Measurements from ENCODE around the gene ARHGAP26.

Gene ARHGAP26

DNA sequence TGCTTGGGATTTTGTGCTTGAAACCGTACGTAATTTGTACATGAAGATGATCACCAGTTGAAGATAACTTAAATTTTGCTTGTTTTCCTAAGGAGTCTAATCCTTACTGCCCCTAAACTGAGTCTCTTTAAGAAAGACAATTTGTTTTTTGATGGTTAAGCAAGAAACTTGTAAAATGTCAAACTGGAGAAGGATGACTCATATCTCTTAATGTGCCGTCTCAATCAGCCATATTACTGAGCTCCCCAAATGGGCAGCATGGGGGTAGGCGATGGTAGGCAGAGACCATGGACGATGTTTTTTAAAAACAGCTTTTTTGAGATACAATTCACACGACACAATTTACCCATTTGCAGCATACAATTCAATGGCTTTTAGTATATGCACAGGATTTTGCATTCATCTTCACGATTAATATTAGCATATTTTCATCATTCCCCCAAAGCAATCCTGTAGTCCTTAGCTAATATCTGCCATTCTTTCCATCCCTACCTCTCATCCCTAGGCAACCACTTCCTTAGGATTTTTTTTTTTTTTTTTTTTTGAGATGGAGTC is 14.3 kb downstream of the ARHGAP26 start:
- DNase-seq = no peak

DNA sequence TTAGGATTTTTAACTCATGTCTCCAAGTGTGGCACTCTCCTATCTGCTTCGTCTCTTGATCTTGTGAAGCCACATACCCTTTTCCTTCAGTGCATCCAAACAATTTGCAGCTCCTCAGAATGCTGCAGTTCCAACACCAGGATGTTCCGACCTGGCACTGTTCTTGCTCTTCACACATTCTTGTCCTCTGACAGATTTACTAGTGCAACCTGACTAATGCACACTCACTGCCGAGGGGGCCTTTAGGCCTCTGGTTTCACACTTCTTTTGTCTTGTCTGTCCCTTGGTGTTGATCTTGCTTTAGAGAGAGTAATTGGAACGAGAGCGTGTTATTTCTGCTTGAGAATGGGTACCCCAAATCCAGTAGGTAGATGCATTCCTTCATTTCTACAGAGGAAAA is 15.0 kb downstream of the ARHGAP26 start:
- DNase-seq = no peak

DNA sequence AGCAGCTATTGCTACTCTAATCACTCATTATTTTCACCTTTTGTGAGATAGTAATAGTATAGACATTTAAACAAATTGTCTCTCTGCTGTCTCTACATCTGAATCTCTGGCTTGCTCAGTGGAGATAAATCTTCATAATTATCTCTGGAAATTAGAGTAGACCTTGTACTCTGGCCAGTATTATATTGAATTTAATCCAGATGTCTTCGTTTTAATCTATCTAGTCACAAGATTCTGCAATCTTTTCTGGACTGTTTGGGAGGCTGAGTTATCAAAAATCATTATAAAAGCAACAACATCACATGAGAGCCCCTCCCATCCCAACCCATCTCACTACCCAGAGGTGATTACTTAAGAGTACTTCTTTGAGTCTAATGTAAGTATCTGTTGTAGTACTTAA is 19.0 kb downstream of the ARHGAP26 start:
- DNase-seq = no peak

DNA sequence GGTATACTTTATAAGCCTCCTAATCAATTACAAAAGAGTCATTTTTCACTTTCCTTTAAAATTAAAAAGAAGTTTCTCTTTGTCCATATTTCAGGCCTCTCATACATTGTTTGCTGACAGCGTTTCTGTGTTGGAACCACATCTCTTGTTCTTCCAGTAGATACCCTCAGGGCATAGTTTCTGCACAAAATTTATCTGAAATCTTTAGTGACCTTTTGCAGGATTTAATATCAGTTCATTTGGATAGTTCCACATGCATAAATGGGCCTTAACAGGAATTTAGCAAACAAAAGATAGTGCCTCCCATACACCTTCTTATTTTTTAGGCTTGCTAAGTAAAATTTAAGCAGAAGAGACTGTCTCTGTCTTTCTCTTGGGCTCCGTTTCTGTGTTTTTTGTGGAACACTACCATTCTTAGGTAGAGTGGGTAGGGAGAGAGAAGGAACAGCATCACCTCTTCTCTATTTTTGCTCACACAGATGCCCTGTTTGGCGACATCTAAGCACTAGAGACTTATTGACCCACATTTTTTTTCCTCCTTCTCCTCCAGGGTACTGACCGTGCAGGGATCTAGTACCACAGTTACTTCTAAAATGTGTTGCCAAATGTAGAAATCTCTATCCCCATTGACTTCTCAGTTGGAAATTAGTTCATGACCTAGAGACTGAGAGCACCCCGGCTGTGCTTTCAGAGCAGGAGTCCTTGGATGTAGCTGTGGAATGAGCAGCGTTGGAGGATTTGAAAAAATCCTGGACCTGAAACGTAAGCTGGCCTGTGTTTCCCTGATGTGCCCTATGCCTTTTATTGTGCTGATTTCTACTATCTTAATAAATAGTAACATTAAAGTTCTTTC is 22.1 kb downstream of the ARHGAP26 start:
- no peak for DNase-seq

DNA sequence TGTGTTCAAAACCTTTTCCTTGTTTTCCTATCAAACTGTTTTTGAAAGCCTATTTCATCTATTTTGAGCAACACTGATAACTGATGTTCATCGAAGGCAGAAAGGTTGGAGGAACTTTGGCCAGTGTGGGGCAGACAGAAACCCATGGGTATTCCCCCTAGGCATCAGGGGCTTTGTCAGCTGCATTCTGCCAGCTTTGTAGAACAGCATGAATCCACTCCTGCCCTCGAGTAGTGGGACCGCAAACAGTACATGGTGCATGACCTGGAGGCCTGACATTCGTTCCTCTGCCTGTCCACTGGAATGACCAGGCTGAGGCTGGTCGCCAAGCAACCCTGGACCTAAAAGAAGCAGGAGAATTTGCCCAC is 22.7 kb downstream of the ARHGAP26 start:
- no peak for DNase-seq

DNA sequence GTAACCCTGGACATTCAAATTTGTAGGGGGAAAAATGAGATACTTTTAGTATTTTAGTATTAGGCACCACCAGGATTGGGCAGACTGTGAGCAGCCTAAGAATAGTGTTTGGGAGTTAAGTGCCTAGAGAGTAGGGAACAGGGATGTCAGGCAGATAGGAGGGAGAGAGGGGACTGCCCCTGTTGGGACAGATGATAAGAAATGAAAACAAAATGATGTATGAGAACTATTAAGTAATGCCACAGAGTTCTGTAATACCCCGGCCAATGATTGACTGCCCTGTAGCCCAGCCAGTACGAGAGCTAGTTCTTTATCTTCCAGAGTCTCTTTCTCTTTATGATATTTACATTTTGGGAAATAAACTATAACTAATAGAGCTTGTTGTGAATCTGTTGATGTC is 24.4 kb downstream of the ARHGAP26 start:
- DNase-seq = no peak

DNA sequence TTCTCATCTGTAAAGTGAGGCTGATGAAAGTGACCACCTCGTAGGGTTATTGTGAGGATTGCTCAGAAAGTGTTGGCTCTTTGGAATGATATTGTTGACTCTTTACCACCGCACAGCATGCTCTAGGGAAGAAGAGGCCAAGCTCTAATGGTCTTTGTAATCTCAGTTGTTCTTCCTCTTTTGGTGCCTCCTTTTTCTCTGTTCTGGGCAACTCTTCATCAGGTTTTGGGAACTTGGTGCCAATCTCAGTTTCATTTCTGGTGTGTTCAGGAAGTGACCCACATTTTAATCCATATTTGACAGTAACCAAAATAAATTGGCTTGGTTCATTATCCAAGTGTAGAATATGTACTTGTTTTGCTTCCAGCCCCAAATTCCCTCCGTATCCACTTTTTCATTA is 25.1 kb downstream of the ARHGAP26 start:
- no peak for DNase-seq

DNA sequence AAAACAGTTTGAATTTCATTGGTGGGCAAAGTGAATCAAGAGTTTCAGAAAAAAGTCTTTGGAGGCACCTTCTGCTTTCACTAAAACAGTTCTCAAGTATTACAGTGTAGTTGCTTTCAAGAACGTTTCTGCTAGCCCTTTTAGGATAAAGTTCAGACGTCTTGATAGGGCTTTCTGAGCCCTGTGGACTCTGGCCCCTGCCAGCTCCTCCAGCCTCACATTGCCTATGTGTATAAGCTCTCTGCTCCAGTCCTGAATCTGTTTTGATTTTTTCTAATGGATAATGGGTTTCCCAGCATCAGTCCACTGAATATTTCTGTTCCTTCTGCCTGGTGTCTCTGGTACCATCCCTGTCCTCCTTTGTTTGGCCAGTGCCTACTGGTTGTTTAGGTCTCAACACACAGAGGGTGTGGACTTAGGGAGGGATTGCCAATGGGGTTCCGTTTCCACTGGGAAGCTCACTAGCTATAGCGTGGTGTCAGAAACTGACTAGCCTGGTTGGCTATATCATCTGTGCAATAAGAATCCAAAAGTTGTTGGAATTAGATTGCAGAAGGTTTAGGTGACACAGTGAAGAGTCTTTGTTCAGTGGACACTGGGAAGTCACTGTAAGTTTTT is 26.4 kb downstream of the ARHGAP26 start:
- DNase-seq = no peak

DNA sequence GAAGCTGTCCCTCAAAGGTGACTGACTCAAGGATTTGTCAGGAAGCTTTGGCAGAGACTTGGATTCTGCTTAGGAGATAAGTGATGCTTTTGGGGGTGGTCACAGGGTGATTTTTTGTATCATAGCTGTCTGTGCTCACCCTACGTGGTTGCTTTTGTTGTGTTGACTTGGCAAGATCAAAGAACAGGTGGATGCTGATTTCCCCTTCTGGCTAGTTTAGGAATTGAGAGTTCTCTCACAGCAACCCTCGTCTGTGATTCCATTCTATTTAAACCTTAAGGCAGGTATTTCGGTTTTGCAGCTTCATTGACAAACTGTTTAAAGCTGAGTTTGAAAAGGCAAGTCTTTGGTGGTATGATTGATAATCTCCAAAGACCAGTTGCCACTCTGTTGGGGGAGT is 27.2 kb downstream of the ARHGAP26 start:
- DNase-seq = no peak

DNA sequence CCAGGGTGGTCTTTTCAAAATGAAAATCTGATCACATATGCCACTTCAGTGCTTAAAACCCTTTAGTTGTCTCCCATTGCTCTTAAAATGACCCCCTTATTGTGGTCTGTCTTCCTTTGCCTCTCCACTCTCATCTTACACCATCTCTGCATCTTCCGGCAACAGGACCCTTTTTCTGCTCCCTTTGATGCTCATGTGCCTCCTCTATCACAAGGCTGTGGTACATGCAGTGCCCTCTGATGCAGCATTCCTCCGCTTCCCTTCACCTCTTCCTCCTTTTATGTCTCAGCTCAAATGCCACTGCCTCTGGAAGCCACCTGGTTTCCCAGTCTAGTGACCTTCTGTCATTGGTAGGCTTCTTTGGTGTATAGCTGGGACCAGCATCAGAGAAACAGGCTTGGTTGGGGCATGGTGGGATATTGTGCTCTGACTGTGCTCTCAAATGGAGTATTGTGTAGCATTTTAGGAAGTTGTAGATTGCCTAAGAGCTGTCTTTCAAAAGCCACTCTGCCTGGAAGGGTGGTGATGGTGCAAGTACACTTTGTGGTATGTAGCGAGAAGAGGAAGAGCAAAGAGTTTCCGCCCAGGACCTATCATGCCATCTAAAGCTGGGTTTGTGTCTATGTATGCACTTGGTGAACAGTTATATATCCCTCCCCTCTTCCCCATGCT is 28.1 kb downstream of the ARHGAP26 start:
- no peak for DNase-seq

DNA sequence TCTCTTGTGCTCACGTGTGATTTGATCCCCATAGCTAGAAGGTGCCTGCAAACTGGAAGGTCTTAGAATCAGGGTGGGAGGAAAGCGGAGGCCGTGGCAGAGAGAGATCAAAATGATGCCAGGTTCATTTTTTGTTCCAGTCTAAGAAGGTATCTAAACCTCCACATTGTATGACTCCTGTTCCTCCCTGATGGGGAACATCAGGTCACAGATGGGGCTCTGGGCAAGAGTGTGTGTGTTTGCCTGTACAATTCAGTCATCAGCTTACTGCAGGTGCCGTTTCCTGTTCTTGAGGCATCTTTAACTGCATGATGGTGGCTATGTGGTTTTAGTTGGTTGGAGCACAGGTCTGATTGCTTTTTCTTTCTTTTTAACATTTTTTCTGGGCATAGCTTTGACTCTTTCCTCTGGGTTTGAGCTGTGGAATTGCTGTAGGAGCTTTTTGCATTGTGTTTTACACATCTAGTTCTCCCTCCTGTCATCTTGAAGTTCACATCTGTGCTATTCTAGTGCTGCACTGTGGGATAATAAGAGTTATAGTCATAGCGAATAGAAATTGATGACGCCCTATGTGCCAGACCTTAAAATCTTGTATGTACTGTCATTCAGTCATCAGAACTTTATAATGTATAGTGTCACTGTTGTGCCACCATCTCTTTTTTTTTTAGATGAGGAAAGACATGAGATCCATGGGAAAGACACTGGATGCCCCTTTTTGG is 30.8 kb downstream of the ARHGAP26 start:
- no peak for DNase-seq

DNA sequence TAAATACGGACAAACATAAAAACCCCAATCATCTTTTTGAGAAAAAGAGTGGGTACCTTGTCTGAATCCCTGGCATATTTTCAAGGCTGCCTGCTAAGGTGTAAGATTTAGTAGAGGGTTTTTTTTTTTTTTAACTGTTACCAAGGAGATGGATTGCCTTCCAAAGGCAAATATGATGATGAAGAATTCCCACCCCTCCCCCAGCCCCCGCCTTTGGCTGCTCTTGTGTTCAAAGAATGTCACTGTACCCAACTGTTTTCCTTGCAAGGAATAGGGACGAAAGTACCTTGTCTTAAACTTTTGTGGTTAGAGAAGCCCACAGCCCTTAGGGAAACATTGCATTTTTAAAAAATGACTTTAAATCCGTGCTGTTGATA is 31.3 kb downstream of the ARHGAP26 start:
- no peak for DNase-seq

DNA sequence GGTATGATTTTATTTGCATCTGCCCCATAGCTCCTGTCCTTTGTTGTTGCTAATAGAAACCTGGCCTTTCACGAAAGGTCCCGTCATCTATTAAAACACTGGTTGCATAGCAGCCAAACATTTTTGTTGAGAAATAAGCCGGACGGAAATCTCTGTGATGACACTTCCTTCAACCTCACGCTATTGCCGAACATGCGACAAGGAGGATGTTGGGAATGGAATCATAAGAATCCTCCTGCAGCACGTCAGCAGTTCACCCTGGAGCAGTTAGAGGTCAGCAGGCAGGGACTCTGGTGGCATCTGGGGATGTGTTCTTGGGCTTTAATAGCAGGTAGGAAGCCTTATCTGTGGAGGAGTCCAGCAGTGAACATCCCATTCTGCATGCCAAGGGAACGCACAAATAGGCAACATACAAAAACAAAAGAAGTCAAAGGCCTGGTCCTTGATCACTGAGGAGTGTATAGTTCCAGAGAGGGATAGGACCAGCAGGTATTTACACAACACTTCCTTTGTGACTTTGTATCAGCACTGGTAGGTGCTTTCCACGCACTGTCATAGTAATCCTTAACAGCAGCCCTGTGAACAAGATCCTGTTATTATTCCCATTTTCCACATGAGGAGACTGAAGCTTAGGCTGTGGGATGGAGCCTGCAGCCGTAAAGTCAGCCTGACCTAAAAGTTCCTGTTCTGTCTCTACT is 33.4 kb downstream of the ARHGAP26 start:
- DNase-seq = no peak

DNA sequence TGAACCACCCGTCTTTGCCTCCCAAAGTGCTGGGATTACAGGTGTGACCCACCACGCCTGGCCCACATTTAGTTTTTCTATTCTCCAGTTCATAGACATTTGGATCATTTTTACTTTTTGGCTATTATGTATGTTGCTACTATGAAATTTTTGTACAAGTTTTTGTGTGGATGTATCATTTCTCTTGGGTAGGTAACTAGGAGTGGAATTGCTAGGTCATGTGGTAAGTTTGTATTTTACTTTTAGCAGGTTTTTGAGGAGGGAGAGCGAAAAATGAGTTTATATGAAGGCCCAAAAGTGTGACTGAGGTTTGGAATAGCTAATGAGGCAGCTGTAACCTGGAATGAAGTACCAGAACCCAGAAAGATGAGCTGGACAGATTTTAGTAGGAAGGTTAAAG is 35.2 kb downstream of the ARHGAP26 start:
- DNase-seq = no peak

DNA sequence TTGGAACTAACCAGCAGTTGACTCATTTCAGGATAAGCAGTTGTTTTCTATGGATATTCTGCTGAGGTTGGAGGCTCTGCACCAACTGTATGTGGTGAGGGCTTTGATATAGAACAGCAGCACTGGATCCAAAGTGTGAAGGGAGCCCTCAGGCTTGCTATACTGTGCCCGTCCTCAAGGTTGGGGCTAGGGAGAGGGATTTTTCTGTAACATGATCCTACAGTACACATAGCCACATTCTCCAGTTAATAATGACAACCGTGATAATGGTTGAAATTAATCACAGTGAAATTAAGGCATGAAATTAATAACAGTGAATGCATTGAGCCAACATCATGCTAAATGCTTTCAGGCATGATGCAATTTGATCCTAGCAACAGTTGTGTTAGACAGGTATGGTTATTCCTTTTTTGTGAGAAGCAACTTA is 36.7 kb downstream of the ARHGAP26 start:
- no peak for DNase-seq

DNA sequence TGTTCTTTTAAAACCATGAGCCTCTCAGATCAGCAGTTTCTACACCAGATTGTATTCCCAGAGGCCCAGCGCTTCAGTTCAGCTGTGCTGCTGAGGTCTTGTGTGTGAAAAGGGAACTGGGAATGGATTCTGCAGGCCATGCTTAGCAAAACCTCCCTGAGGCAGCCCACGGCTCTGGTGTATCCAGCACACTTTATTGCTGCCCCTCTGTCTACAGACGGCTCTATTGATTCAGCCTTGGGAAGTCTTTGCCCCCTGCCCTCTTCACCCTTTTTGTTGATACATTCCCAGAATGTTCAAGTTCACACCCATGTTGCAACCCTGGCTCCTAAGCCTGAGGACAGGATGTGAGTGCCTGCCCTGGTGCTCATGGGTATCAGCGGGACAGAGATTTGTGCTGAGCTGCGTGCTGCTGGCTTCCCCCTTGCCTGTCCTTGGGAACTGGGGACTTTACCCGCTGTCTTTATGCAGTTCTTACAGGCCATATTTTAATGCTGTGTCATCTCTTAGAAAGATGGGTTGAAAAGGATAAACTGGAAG is 37.3 kb downstream of the ARHGAP26 start:
- no peak for DNase-seq

DNA sequence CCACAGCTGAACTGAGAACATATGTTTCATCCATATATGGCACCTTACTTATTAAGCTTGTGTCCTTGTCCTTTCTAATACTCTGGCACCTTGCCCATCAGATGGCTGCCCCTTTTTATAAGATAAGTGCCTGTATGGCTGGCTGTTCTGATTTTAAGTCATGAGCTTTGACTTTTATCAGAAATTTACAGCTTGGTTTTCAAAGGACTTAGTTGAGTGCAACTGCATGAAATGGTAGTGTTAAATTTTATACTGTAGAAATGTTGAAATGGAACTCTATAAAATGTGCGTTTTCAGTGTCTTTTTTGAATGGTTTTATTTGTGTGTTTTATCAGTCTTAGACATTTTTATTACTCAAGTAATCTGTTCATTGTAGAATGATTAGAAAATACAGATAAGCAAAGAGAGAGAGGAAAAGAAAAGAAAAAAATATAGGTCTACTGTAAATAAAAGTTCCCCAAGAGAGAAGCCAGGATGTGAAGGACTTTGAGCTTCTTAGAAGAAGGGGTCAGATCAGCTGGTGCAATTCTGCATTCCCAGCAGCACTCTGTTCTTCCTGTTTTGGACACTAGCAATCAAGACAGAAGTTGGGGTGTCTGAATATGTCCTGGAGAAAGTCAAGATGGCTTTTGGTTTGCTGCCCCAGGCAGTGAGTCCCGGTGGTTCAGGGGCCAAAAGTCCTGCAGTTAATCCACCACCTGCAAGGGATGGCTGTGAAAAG is 38.9 kb downstream of the ARHGAP26 start:
- DNase-seq = no peak

DNA sequence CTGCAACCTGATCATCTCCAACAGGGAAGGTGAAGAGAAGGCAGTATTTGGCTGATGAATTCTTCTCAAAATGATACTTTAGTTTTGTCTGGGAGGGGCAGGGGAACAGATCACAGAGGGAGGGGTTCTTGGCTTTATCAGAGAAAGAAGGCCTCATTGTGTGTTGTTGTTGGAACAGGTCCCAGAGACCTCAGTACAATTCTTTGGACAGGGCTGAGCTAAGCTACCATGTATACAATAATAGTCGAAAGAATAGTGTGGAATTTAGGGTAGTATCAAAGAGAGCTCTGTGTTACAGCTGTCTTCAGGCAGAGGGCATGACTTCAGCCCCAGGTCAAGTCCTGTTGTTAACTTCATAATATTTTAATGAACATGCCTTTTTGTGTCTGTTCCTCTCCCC is 39.9 kb downstream of the ARHGAP26 start:
- no peak for DNase-seq

DNA sequence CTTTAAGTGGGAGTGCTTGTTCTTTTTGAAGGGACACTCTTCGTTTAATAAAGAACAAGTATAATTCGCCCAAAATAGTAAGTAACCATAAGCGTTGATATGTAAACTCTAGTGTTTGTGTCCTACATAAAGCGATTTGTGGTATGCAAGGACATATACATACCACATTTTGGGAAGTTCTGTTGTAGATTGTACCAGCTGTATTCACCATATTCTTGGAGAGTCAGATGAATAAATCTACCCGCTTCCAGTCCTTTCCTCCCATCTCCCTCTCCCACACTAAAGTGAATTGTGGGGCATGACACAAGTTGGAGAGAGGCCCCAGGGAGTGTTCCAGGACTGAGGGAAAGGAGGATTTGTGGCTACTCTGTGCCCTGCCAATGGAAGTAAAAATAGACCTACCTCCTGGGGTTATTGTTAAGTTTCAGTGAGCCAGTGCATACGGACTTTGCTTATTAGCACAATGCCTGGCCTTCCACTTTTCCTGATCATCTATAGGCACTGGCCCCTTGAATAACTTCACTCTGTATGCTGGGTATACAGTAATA is 40.6 kb downstream of the ARHGAP26 start:
- no peak for DNase-seq

DNA sequence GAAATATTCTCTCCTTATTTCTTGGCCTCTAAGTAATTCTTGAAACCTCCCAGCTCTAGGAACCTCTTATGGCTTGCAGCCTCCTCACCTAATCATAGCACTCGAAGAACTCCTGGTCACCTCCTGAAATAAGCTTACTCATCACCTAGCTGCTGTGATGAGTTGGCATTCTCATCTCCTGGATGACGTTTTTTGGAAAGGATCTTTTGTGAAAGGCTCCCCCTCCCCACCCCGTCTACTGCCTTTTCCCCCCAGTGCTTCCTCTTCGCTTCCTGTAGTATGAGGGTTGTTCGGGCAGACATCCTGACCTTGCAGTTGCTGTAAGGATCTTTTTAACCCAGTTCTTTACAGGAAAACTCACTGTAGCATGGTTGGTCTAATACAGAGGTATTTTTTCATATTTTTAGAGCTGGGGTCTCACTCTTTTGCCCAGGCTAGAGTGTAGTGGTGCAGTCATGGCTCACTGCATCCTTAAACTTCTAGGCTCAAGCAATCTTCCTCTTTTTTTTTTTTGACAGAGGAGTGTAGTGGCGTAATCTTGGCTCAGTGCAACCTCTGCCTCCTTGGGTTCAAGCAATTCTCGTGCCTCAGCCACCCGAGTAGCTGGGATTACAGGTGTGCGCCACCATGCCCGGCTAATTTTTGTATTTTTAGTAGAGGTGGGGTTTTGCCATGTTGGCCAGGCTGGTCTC is 41.8 kb downstream of the ARHGAP26 start:
- no peak for DNase-seq

DNA sequence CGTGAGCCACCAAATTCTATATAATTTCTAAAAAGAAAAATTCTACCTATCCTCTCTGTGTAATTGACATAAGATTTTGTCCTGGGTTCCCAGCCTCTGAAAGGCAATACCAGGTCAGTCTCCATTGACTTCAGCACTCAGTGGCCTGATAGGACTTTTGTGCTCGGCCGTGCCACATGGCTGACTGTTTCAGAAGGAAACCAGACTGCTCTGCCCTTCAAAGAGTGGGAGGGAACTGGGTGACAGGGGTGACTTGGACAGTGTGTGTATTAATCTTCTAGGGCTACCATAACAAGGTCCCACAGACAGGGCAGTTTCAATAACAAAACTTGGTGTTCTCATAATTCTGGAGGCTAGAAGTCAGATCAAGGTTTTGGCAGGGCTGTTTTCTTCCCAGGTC is 43.0 kb downstream of the ARHGAP26 start:
- DNase-seq = no peak

All from activated CD8-positive, alpha-beta memory T cell treated with anti-CD3 and anti-CD28 coated beads, Interleukin-2, amount 50 U/mL, for 48 hours (primary cell).